Loucy (cell line): ENCODE data around the gene NR2C2.
A peak's percentile ranks its signal among the peaks of the same experiment; 100 is the strongest.

Source experiments
- H2AFZ ChIP-seq: fragments of 200-600 bp; sonication (generic); 2 replicates; pipeline ENCODE4 v1.6.0; 2016; ENCODE audit warnings: antibody characterized with exemption, mild to moderate bottlenecking, low read length, moderate library complexity
- H3F3A ChIP-seq: fragments of 200-600 bp; 2 replicates; pipeline ENCODE4 v1.6.0; 2016; ENCODE audit warnings: antibody characterized with exemption, low read depth, mild to moderate bottlenecking
- H3K27me3 ChIP-seq: fragments of 200-600 bp; sonication (generic); 2 replicates; pipeline ENCODE4 v1.6.1; 2014; ENCODE audit warnings: low read length, mild to moderate bottlenecking; ENCODE audit not compliant: insufficient read depth, poor library complexity, severe bottlenecking
- H3K36me3 ChIP-seq: fragments of 200-600 bp; sonication (generic); 2 replicates; pipeline ENCODE4 v1.6.1; 2016; ENCODE audit warnings: low read length; ENCODE audit not compliant: insufficient read depth
- H3K4me1 ChIP-seq: fragments of 200-600 bp; sonication (generic); 2 replicates; pipeline ENCODE4 v1.5.1; 2014; ENCODE audit warnings: low read length, mild to moderate bottlenecking; ENCODE audit not compliant: insufficient read depth, poor library complexity, severe bottlenecking
- H3K4me2 ChIP-seq: fragments of 200-600 bp; sonication (generic); 2 replicates; pipeline ENCODE4 v1.6.0; 2014; ENCODE audit warnings: antibody characterized with exemption, low read length, low read depth, mild to moderate bottlenecking; ENCODE audit not compliant: poor library complexity, severe bottlenecking
- H3K4me3 ChIP-seq: fragments of 200-600 bp; sonication (generic); 2 replicates; pipeline ENCODE4 v1.5.1; 2014; ENCODE audit warnings: low read length, mild to moderate bottlenecking, mixed read lengths; ENCODE audit not compliant: poor library complexity, severe bottlenecking
- H3K79me2 ChIP-seq: fragments of 200-600 bp; sonication (generic); 2 replicates; pipeline ENCODE4 v1.6.1; 2014; ENCODE audit warnings: low read length; ENCODE audit not compliant: insufficient read depth
- H3K9ac ChIP-seq: fragments of 200-600 bp; sonication (generic); 2 replicates; pipeline ENCODE4 v1.6.0; 2014; ENCODE audit warnings: mild to moderate bottlenecking, low read depth, low read length, moderate library complexity; ENCODE audit not compliant: poor library complexity, severe bottlenecking
- H3K9me2 ChIP-seq: fragments of 200-600 bp; sonication (generic); replicated peaks from 2 replicates; pipeline ENCODE4 v1.6.1; 2016; ENCODE audit warnings: low read depth, low read length, mixed read lengths
- H3K9me3 ChIP-seq: fragments of 200-600 bp; sonication (generic); 2 replicates; pipeline ENCODE4 v1.6.1; 2014; ENCODE audit warnings: mild to moderate bottlenecking, antibody characterized with exemption, low read length, low read depth; ENCODE audit not compliant: insufficient read depth
- H4K20me1 ChIP-seq: fragments of 200-600 bp; sonication (generic); 2 replicates; pipeline ENCODE4 v1.6.0; 2014; ENCODE audit warnings: antibody characterized with exemption, low read length, mild to moderate bottlenecking; ENCODE audit not compliant: insufficient read depth, poor library complexity, severe bottlenecking
- CTCF ChIP-seq: fragments of 200-600 bp; sonication (generic); conservative IDR thresholded peaks from 2 replicates; pipeline ENCODE4 v1.5.1; 2014; ENCODE audit warnings: mild to moderate bottlenecking, antibody characterized with exemption, low read length
- EZH2phosphoT487 ChIP-seq: fragments of 200-600 bp; IDR thresholded peaks from 2 replicates; pipeline ENCODE4 v1.6.1; 2018; ENCODE audit warnings: antibody characterized with exemption, mild to moderate bottlenecking, moderate library complexity, borderline replicate concordance

Gene NR2C2

GRCh38 chr3:15050405-15051092 is 103.2 kb downstream of the NR2C2 start:
- Histone ChIP-seq H3K9me3 (no peaks in the 10 kb centered on the region), H3K4me3 (no peak overlapping the region), H3K4me1 (no peaks in the 10 kb centered on the region), H3K4me2 (no peak overlapping the region), H3F3A (no peaks in the 10 kb centered on the region), H2AFZ (no peak overlapping the region), H4K20me1 (peaks cover 3% of the 10 kb centered on the region), H3K9ac (no peak overlapping the region), H3K36me3 (peaks cover 75% of the 10 kb centered on the region), H3K79me2 (peaks cover 15% of the 10 kb centered on the region), H3K27me3 (no peaks in the 10 kb centered on the region), H3K9me2 (no peaks in the 10 kb centered on the region)
- TF ChIP-seq EZH2phosphoT487 (no peak), CTCF (no peak)

- Histone ChIP-seq H3K9me3 (no peaks in the 10 kb centered on the region), H3K4me3 (no peak overlapping the region), H4K20me1 (peaks cover 3% of the 10 kb centered on the region), H3K4me2 (no peak overlapping the region), H3K9ac (no peak overlapping the region), H3F3A (no peaks in the 10 kb centered on the region), H2AFZ (no peak overlapping the region), H3K9me2 (no peaks in the 10 kb centered on the region), H3K36me3 (peaks cover 65% of the 10 kb centered on the region; the same call in 1 of the 2 replicates), H3K4me1 (no peaks in the 10 kb centered on the region), H3K27me3 (no peaks in the 10 kb centered on the region), H3K79me2 (peaks cover 21% of the 10 kb centered on the region)
- TF ChIP-seq EZH2phosphoT487 (no peak), CTCF (peak; percentile 79)
These were observed 104.1 kb downstream of the NR2C2 start for GRCh38 chr3:15051531-15051930.

- no peak overlapping the region for H3K9ac ChIP-seq
- no peaks in the 10 kb centered on the region for H3K27me3 ChIP-seq
- no peaks in the 10 kb centered on the region for H3F3A ChIP-seq
- no peak overlapping the region for H2AFZ ChIP-seq
- no peak overlapping the region for H3K4me3 ChIP-seq
- peaks cover 55% of the 10 kb centered on the region; the same call in 1 of the 2 replicates for H3K36me3 ChIP-seq
- peaks cover 3% of the 10 kb centered on the region for H4K20me1 ChIP-seq
- no peaks in the 10 kb centered on the region for H3K9me3 ChIP-seq
- H3K79me2 ChIP-seq: peaks cover 28% of the 10 kb centered on the region
- no peaks in the 10 kb centered on the region for H3K4me1 ChIP-seq
- TF ChIP-seq CTCF: no peak
- TF ChIP-seq EZH2phosphoT487: no peak
- no peak overlapping the region for H3K4me2 ChIP-seq
- H3K9me2 ChIP-seq: no peaks in the 10 kb centered on the region
These were observed 105.2 kb downstream of the NR2C2 start for GRCh38 chr3:15052335-15053242.
